Endothelial cell (in vitro differentiated cells): ENCODE data around the gene INTS13. TPM values are rescaled to one million over a fixed set of nuclear protein-coding genes. Genes with fewer than 3 reads are reported as not detected.
A peak's percentile ranks its signal among the peaks of the same experiment; 100 is the strongest.

Experiments
- DNase-seq: peaks from one replicate; pipeline ENCODE4 v3.0.0; 2021; ENCODE audit warnings: low spot score
- H3K27ac Mint-ChIP-seq: one replicate; pipeline ENCODE4 v1.8.0; 2021; ENCODE audit warnings: mixed read lengths, inconsistent platforms; ENCODE audit not compliant: unreplicated experiment
- H3K27me3 Mint-ChIP-seq: one replicate; pipeline ENCODE4 v1.8.0; 2021; ENCODE audit warnings: mild to moderate bottlenecking, moderate library complexity, mixed read lengths, inconsistent platforms; ENCODE audit not compliant: unreplicated experiment
- H3K36me3 Mint-ChIP-seq: one replicate; pipeline ENCODE4 v1.8.0; 2021; ENCODE audit warnings: mild to moderate bottlenecking, low read depth, mixed read lengths, inconsistent platforms; ENCODE audit not compliant: unreplicated experiment
- H3K4me1 Mint-ChIP-seq: one replicate; pipeline ENCODE4 v1.8.0; 2021; ENCODE audit warnings: mild to moderate bottlenecking, mixed read lengths, inconsistent platforms; ENCODE audit not compliant: unreplicated experiment
- H3K4me3 Mint-ChIP-seq: one replicate; pipeline ENCODE4 v1.8.0; 2021; ENCODE audit warnings: mild to moderate bottlenecking, mixed read lengths, inconsistent platforms; ENCODE audit not compliant: unreplicated experiment
- H3K9me3 Mint-ChIP-seq: one replicate; pipeline ENCODE4 v1.8.0; 2021; ENCODE audit warnings: mixed read lengths, inconsistent platforms; ENCODE audit not compliant: unreplicated experiment
- long read RNA-seq: library from polyadenylated mRNA; unstranded; transcript quantifications from one replicate; pipeline ENCODE4 v2.0.0, GENCODE V29; 2020; ENCODE audit not compliant: unreplicated experiment
- total RNA-seq: library from RNA; stranded (reverse); fragmentation: NEBNext Ultra II Directional; extraction: Animal tissue kit (Norgen Biotek cat#: 25700); gene quantifications from one replicate; pipeline ENCODE4 v1.2.1, GENCODE V29; 2021; ENCODE audit not compliant: unreplicated experiment
- TF ChIP-seq, protein P1 (sequence below): fragments of 200-600 bp; sonication (generic); IDR thresholded peaks from one replicate; pipeline ENCODE4 v1.5.0; 2021; ENCODE audit warnings: antibody characterized with exemption; ENCODE audit not compliant: unreplicated experiment

The INTS13 gene
- total RNA-seq: 20.0 TPM
- long read RNA-seq, partial matches to known transcripts: 7 of 16 reads
- long read RNA-seq, other reads (novel, unspliced or antisense): 8 of 16 reads

- Mint-ChIP-seq H3K27ac (peak within 1 kb of the TSS; percentile 99), H3K27me3 (peaks cover 18% of the 10 kb centered on the region), H3K4me1 (peaks cover 27% of the 10 kb centered on the region), H3K36me3 (peaks cover 9% of the 10 kb centered on the region), H3K4me3 (peak within 1 kb of the TSS; percentile 100), H3K9me3 (no peaks in the 10 kb centered on the region)
- DNase-seq: peak; percentile 99
- TF ChIP-seq, protein P1, sequence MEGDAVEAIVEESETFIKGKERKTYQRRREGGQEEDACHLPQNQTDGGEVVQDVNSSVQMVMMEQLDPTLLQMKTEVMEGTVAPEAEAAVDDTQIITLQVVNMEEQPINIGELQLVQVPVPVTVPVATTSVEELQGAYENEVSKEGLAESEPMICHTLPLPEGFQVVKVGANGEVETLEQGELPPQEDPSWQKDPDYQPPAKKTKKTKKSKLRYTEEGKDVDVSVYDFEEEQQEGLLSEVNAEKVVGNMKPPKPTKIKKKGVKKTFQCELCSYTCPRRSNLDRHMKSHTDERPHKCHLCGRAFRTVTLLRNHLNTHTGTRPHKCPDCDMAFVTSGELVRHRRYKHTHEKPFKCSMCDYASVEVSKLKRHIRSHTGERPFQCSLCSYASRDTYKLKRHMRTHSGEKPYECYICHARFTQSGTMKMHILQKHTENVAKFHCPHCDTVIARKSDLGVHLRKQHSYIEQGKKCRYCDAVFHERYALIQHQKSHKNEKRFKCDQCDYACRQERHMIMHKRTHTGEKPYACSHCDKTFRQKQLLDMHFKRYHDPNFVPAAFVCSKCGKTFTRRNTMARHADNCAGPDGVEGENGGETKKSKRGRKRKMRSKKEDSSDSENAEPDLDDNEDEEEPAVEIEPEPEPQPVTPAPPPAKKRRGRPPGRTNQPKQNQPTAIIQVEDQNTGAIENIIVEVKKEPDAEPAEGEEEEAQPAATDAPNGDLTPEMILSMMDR: no peak
Measured at GRCh38 chr12:26937863-26938700, at the start of gene INTS13, which contains the start of gene FGFR1OP2. Gene INTS13, minus strand, starts transcription at chr12:26937981. Its CDS starts 1,178 bp downstream, at chr12:26936803. Gene FGFR1OP2, plus strand, starts transcription at chr12:26938470. Its CDS starts 15,689 bp downstream, at chr12:26954159.

GRCh38 chr12:26982866-26983265 is 45.1 kb upstream of the INTS13 start:
- H3K27me3 Mint-ChIP-seq: no peaks in the 10 kb centered on the region
- no peaks in the 10 kb centered on the region for H3K9me3 Mint-ChIP-seq
- peaks cover 22% of the 10 kb centered on the region for H3K36me3 Mint-ChIP-seq
- TF ChIP-seq, protein P1: no peak
- H3K4me3 Mint-ChIP-seq: no peak overlapping the region
- peaks cover 5% of the 10 kb centered on the region for H3K4me1 Mint-ChIP-seq
- no peak for DNase-seq
- H3K27ac Mint-ChIP-seq: no peak overlapping the region

- no peaks in the 10 kb centered on the region for H3K9me3 Mint-ChIP-seq
- H3K36me3 Mint-ChIP-seq: peaks cover 8% of the 10 kb centered on the region
- peaks cover 9% of the 10 kb centered on the region for H3K4me1 Mint-ChIP-seq
- H3K4me3 Mint-ChIP-seq: peak overlapping the region; percentile 1
- no peak overlapping the region for H3K27ac Mint-ChIP-seq
- TF ChIP-seq, protein P1: no peak
- DNase-seq: no peak
- no peaks in the 10 kb centered on the region for H3K27me3 Mint-ChIP-seq
Measured at GRCh38 chr12:26979733-26980132, 42.0 kb upstream of the INTS13 start.

GRCh38 chr12:26978801-26979200 is 41.0 kb upstream of the INTS13 start:
- no peaks in the 10 kb centered on the region for H3K27me3 Mint-ChIP-seq
- no peak overlapping the region for H3K4me3 Mint-ChIP-seq
- TF ChIP-seq, protein P1: no peak
- no peaks in the 10 kb centered on the region for H3K9me3 Mint-ChIP-seq
- H3K36me3 Mint-ChIP-seq: peaks cover 8% of the 10 kb centered on the region
- H3K27ac Mint-ChIP-seq: no peak overlapping the region
- peaks cover 5% of the 10 kb centered on the region for H3K4me1 Mint-ChIP-seq
- DNase-seq: no peak

GRCh38 chr12:26976687-26977086 is 38.9 kb upstream of the INTS13 start:
- TF ChIP-seq, protein P1: no peak

More at GRCh38 chr12:26976687-26977086, 38.9 kb upstream of the INTS13 start:
- Mint-ChIP-seq H3K27me3 (no peaks in the 10 kb centered on the region), H3K36me3 (no peaks in the 10 kb centered on the region), H3K9me3 (no peaks in the 10 kb centered on the region), H3K4me1 (peaks cover 5% of the 10 kb centered on the region), H3K27ac (no peak overlapping the region), H3K4me3 (peak overlapping the region; percentile 25)
- no peak for DNase-seq
